NCI-H526 treated with DMSO at 0.1 percent for 48 hours (cell line): ENCODE data around the gene NDUFV2.
"Not testable (repeated sequence)": the region's sequence is repeated elsewhere in the genome, so short reads cannot be mapped to it uniquely, and the experiment has no call there.

Experiments
- DNase-seq: peaks from one replicate; lab custom pipeline; 2025; lab: John Stamatoyannopoulos, UW

Gene NDUFV2

GRCh38 chr18:9102508-9103375 lies at the start of gene NDUFV2:
NDUFV2 (plus strand) TSS chr18:9102699; CDS start chr18:9102744, 45 bp downstream.
- peak; percentile 77 for DNase-seq

GRCh38 chr18:9053814-9054213 lies 48.7 kb upstream of the NDUFV2 start:
- DNase-seq: no peak

GRCh38 chr18:9055185-9055584 lies 47.3 kb upstream of the NDUFV2 start:
- no peak for DNase-seq

DNA sequence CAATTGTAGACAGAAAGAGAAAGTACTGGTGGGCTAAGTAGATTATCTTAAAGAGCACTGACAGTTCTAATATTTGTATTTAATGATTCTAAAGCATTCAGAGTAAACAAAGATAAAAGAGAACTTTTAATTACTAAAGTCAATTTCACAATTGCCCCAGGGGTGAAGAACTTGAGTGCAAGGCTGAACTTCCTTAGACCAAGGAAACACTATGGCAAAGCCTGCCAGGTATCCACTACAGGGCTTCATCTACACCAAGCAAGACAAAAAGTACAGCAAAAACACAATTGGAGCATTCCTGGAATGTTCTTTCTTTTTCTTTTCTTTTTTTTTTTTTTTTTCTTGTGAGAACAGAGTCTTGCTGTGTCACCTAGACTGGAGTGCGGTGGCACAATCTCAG lies 46.9 kb upstream of the NDUFV2 start:
- no peak for DNase-seq

DNA sequence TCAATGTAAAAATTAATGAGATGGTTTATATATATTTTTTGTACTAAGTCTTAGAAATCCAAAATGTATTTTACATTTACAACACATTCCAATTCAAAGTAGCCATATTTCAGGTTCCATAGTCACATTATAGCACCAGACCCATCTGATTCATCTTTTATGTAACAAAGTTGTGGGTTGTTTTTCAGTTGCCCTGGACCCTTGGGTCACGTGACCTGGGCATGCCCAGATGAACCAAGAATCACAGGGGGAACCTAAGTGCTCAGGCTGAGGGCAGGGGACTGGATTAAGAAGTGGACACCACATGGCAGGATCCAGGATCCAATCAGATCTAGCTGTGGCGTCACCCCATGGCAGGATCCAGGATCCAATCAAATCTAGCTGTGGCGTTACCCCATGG lies 44.9 kb upstream of the NDUFV2 start:
- DNase-seq: no peak

- DNase-seq: no peak
Measured at GRCh38 chr18:9058406-9058805, 44.1 kb upstream of the NDUFV2 start.

DNA sequence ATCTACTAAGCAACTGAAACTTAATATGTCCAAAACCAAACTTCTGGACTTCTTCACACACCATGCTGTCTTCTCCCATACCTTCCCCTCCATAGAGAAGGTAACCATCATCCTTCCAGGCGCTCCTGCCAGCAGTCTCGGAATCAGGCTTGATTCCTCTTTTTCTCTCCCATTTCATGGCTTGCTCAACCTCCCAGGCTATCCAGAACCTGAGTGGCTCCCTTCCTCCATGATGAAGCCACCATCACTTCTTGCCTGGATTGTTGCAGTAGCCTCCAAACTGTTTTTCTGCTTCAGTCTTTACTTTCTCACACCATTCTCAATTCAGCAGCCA lies 40.1 kb upstream of the NDUFV2 start:
- no peak for DNase-seq

- no peak for DNase-seq
Measured at GRCh38 chr18:9065864-9066263, 36.6 kb upstream of the NDUFV2 start.

DNA sequence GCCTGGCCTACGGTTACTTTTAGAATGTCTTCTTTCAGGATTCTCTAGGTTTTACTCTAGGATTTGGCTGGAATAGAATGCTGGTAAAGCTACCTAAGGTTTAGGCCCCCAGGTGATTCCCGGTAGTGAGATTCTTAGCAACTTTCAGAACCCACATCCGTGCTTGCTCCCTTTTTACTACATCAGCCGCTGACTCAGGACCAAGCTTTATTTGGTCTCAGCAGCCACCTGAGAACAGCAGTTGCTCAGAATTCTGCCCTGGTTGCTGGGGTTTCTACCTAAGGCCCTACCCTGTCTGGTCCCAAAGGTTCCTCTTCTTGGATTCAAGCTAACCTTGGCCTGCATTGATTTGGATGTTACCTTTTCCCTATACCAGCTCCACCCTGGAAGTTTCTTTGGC lies 36.1 kb upstream of the NDUFV2 start:
- no peak for DNase-seq

DNA sequence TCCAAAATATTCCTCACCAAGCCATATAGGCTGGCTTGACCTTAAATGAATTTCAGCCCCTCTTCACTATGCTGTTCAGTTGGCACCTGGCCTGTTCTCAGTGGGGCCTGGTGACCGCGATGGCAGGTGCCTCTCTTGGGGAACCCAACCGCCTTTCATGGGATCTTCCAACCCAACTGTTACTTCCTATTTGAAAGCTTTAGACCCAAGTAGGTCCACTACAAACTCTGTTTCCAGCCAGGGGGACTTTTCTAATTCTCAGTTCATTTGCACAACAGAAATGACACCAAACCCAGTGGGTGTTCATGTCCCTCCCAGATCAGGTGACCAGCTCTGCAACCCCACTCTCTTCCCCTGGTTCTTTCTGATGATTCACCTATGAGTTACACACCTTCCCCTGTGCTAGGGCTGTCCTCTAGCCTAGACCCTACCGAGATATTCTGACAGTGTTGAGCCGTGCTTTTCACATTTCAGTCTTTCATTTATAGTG lies 35.6 kb upstream of the NDUFV2 start:
- no peak for DNase-seq

GRCh38 chr18:9067823-9068222 lies 34.7 kb upstream of the NDUFV2 start:
- DNase-seq: no peak

- DNase-seq: no peak
Measured at GRCh38 chr18:9068346-9068745, 34.2 kb upstream of the NDUFV2 start.

DNA sequence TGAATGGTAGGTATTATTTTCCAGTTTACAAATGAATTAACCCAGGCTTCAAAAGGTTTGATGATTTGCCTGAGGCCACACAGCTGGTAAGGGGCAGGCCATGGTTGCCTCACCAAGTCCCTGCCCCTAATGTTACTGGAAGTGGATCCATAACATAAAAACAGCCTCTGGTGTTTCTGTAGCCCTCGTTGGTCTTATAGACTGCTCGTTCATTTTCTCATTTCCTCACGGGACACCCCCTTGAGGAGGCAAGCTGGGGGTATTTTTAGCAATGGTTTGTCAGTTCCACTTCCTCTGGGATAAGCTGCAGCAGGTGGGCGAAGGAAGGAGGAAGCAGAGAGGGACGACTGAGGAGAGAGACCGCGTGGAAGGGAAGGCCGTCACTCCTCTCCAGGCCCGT lies 32.9 kb upstream of the NDUFV2 start:
- no peak for DNase-seq

DNA sequence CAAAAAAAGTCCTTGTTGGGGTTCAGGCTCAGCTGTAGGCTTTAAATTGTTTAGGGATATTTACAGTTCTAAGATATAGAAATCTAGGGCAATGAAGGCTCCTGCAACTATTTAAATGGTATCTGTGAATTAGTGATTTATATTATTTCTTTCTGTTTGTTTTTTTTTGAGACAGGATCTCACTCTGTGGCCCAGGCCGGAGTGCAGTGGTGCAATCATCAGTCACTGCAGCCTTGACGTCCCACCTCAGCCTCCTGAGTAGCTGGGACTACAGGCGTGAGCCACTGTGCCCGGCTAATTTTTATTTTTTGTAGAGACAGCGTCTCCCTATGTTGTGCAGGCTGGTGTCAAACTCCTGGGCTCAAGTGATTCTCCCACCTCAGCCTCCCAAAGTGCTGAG lies 32.3 kb upstream of the NDUFV2 start:
- DNase-seq: no peak

DNA sequence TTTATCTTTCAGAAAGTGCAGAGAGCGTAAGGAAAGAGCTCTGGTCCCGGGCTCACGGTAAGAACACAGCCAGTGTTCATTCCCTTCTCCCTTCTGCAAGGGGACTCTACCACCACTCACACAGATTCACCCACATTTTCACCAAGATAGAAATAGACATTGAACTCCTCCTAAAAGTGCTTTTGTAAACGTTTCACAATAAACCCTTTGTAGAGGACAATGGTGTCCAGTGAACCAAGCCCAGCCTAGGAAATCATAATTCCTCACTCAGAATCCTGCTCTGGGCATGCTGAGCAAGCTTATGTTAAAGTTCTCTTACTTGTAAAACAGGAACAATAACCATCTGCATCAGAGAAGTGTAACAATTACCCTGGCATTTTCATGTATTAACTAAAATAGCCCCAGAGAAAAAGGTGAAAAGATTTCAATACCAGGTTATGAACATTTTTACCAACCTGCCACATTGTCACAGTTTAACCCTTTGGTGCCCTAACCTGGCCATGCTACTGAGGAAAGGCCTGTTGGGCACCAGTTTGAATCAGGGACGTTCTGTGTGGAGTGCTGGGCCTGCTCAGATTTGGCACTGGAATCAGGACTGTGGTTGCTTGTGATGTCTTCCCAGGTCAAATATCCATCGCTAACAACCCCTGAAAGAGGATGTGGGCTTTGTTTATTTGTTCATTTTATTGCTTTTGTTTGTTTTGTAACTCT lies 22.5 kb upstream of the NDUFV2 start:
- no peak for DNase-seq

- DNase-seq: no peak
Measured at GRCh38 chr18:9081940-9082339, 20.6 kb upstream of the NDUFV2 start.

GRCh38 chr18:9082711-9083510 lies 19.6 kb upstream of the NDUFV2 start:
- no peak for DNase-seq

DNA sequence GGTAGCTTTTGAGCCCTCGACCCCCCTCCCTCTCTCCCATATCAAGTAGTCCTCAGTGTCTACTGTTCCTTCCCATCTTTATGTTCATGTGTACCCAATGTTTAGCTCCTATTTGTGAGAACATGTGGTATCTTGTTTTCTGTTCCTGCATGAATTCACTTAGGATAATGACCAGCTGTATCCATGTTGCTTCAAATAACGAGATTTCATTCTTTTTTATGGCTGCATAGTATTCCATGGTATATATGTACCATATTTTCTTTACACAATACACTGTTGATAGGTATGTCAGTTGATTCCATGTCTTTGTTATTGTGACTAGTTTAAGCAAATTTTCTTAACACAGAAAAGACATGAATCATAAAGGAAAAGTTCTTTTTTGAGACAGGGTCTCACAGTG lies 16.5 kb upstream of the NDUFV2 start:
- DNase-seq: no peak

GRCh38 chr18:9086624-9087023 lies 15.9 kb upstream of the NDUFV2 start:
- no peak for DNase-seq

- no peak for DNase-seq
Measured at GRCh38 chr18:9087144-9087543, 15.4 kb upstream of the NDUFV2 start.

- DNase-seq: no peak
Measured at GRCh38 chr18:9088252-9088651, 14.2 kb upstream of the NDUFV2 start.

DNA sequence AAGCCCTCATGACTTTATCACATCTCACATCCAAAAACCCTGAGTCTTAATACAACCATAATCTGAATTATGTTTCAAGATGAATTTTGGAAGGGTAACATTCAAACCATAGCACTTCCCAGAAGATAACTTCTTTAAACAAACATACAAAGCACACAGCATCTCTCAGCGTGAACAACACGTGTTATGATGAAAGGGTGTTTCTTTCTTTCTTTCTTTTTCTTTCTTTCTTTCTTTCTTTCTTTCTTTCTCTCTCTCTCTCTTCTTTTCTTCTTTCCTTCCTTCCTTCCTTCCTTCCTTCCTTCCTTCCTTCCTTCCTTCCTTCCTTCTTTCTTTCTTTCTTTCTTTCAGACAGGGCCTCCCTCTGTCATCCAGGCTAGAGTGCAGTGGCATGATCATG lies 13.8 kb upstream of the NDUFV2 start:
- DNase-seq: not testable (repeated sequence)

DNA sequence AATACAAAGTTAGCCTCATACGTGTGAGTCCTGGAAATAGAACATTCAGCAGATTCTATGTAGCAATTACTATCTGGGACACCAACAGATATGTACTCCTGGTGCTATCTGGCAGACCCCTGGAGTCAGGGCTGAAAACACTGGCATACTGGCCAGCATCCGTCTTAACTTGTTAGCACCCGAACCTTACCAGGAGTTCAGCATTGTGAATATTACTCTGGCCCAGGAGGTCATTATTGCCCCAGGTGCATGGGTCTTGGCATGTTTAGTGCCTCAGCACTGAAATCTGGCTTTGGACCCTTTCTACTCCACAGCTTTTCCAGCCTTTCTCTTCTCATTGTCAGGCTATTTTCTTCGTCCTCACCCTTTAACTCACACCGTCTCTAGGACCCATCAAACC lies 11.9 kb upstream of the NDUFV2 start:
- DNase-seq: no peak
